ENCODE results near the gene KRTAP5-3.

- TF ChIP-seq TAF1 (IDR thresholded peaks at IDR 0.05; ENCODE audit: borderline replicate concordance, insufficient read depth, low read length) (no peak), POLR2AphosphoS5 (IDR thresholded peaks at IDR 0.05; ENCODE audit: low read depth, low read length) (no peak), SIN3A (IDR thresholded peaks at IDR 0.05; ENCODE audit: borderline replicate concordance, insufficient read depth, low read length) (no peak)
- TF ChIP-seq, protein P1, sequence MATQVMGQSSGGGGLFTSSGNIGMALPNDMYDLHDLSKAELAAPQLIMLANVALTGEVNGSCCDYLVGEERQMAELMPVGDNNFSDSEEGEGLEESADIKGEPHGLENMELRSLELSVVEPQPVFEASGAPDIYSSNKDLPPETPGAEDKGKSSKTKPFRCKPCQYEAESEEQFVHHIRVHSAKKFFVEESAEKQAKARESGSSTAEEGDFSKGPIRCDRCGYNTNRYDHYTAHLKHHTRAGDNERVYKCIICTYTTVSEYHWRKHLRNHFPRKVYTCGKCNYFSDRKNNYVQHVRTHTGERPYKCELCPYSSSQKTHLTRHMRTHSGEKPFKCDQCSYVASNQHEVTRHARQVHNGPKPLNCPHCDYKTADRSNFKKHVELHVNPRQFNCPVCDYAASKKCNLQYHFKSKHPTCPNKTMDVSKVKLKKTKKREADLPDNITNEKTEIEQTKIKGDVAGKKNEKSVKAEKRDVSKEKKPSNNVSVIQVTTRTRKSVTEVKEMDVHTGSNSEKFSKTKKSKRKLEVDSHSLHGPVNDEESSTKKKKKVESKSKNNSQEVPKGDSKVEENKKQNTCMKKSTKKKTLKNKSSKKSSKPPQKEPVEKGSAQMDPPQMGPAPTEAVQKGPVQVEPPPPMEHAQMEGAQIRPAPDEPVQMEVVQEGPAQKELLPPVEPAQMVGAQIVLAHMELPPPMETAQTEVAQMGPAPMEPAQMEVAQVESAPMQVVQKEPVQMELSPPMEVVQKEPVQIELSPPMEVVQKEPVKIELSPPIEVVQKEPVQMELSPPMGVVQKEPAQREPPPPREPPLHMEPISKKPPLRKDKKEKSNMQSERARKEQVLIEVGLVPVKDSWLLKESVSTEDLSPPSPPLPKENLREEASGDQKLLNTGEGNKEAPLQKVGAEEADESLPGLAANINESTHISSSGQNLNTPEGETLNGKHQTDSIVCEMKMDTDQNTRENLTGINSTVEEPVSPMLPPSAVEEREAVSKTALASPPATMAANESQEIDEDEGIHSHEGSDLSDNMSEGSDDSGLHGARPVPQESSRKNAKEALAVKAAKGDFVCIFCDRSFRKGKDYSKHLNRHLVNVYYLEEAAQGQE (IDR thresholded peaks at IDR 0.05; ENCODE audit: insufficient read depth in 1 of 2, low read depth in 2 of 2, low read length in 2 of 2) = no peak
These were observed 4.1 kb downstream of the KRTAP5-3 start for GRCh38 chr11:1604181-1604580.
